ENCODE results near the gene HERC4. TPM values are rescaled to one million over a fixed set of nuclear protein-coding genes. Genes with fewer than 3 reads are reported as not detected.
"Not testable (repeated sequence)": the region's sequence is repeated elsewhere in the genome, so short reads cannot be mapped to it uniquely, and the experiment has no call there.

Gene HERC4
- total and polyA plus RNA-seq, 2 donors (not counting 3 experiments of a cell fraction or from before 2014, with no cell fraction given): 10.6 to 73.7 TPM

- H3K27ac ChIP-seq (ENCODE audit: insufficient read depth, low read depth, low read length): no peak overlapping the region
- H3K9ac ChIP-seq (replicated peaks; ENCODE audit: extremely low read depth, insufficient read depth, low read length): no peak overlapping the region
- no peak overlapping the region for H3K4me2 ChIP-seq (ENCODE audit: insufficient read depth, low read length)
- no peaks in the 10 kb centered on the region for H3K9me3 ChIP-seq (replicated peaks; ENCODE audit: control insufficient read depth, insufficient read depth, low read length)
- H3K36me3 ChIP-seq (ENCODE audit: control insufficient read depth in 2 of 2, extremely low read depth in 1 of 2, insufficient read depth in 2 of 2, low read length in 2 of 2): no peaks in the 10 kb centered on the region
- POLR2A ChIA-PET: no interaction called here
- H3K4me1 ChIP-seq (ENCODE audit: control insufficient read depth, extremely low read depth, insufficient read depth, low read length): no peaks in the 10 kb centered on the region
- no peak overlapping the region for H3K4me3 ChIP-seq (replicated peaks in 1 of 3; ENCODE audit: insufficient read depth in 1 of 3, low read depth in 1 of 3, low read length in 3 of 3)
- no peaks in the 10 kb centered on the region for H3K79me2 ChIP-seq (ENCODE audit: control insufficient read depth, insufficient read depth, low read length)
- peak; percentile 21 for FAIRE-seq
- BruUV-seq (replicated peaks): no TSS peak
- dilution Hi-C loops (cut with MboI; ENCODE audit: extremely low pct_ligation_motif_present, low sequenced_read_pairs): no loop called here
- CTCF ChIA-PET: interaction anchor here (1.0 kb wide), 2 partner anchors 18 to 23 kb away, joined by 3 to 5 read pairs; no protein-coding TSS in a partner anchor
- TF ChIP-seq CTCF (IDR thresholded peaks at IDR 0.05; ENCODE audit: extremely low read depth in 1 of 2, insufficient read depth in 1 of 2, low read depth in 1 of 2, low read length in 2 of 2): no peak
- TF ChIP-seq POLR2AphosphoS5 (IDR thresholded peaks at IDR 0.05; ENCODE audit: insufficient read depth, low read depth, low read length): no peak
- TF ChIP-seq POLR2A (IDR thresholded peaks at IDR 0.05; ENCODE audit: low read depth, low read length): no peak
- no peak for TF ChIP-seq EZH2 (IDR thresholded peaks at IDR 0.05; ENCODE audit: borderline replicate concordance, low read depth, low read length, severe bottlenecking)
- no peak for TF ChIP-seq FOS (IDR thresholded peaks at IDR 0.05; ENCODE audit: borderline replicate concordance, insufficient read depth, low read length)
- TF ChIP-seq GATA2 (IDR thresholded peaks at IDR 0.05; ENCODE audit: insufficient read depth, insufficient read length, low read depth, low read length): no peak
- no peak for TF ChIP-seq JUN (IDR thresholded peaks at IDR 0.05; ENCODE audit: borderline replicate concordance, insufficient read depth, insufficient read length, low read depth)
- no peak for TF ChIP-seq MAX (IDR thresholded peaks at IDR 0.05; ENCODE audit: insufficient read depth, insufficient read length)
- TF ChIP-seq MYC (IDR thresholded peaks at IDR 0.05; ENCODE audit: low read depth, low read length): no peak
- H3K27me3 ChIP-seq (ENCODE audit: control insufficient read depth in 2 of 2, insufficient read depth in 2 of 2, low read length in 2 of 2): peaks cover 0 to 2% of the 10 kb centered on the region in 2 experiments
- intact Hi-C loops (cut with micrococcal nuclease): no loop called here
- H4K20me1 ChIP-seq (replicated peaks; ENCODE audit: control insufficient read depth, extremely low read depth, insufficient read depth, low read length): no peaks in the 10 kb centered on the region
- no peak overlapping the region for H2AFZ ChIP-seq (ENCODE audit: low read depth, low read length)
- no peaks in the 10 kb centered on the region for H3K9me1 ChIP-seq (replicated peaks; ENCODE audit: control insufficient read depth, extremely low read depth, insufficient read depth, low read length)
- no peak for DNase-seq (ENCODE audit: low read depth, low spot score)
Observed at GRCh38 chr10:67878133-67878532, 196.9 kb downstream of the HERC4 start.

GRCh38 chr10:67877421-67877820 is 197.7 kb downstream of the HERC4 start:
- H3K79me2 ChIP-seq (ENCODE audit: control insufficient read depth, insufficient read depth, low read length); BruUV-seq (replicated peaks); dilution Hi-C loops (cut with MboI; ENCODE audit: extremely low pct_ligation_motif_present, low sequenced_read_pairs); H3K27me3 ChIP-seq (ENCODE audit: control insufficient read depth in 2 of 2, insufficient read depth in 2 of 2, low read length in 2 of 2); H3K9me3 ChIP-seq (replicated peaks; ENCODE audit: control insufficient read depth, insufficient read depth, low read length); H3K36me3 ChIP-seq (ENCODE audit: control insufficient read depth in 2 of 2, extremely low read depth in 1 of 2, insufficient read depth in 2 of 2, low read length in 2 of 2); H3K4me1 ChIP-seq (ENCODE audit: control insufficient read depth, extremely low read depth, insufficient read depth, low read length); H3K4me2 ChIP-seq (ENCODE audit: insufficient read depth, low read length); FAIRE-seq; H3K9me1 ChIP-seq (replicated peaks; ENCODE audit: control insufficient read depth, extremely low read depth, insufficient read depth, low read length); DNase-seq (ENCODE audit: low read depth, low spot score); H2AFZ ChIP-seq (ENCODE audit: low read depth, low read length); H3K4me3 ChIP-seq (replicated peaks in 1 of 3; ENCODE audit: insufficient read depth in 1 of 3, low read depth in 1 of 3, low read length in 3 of 3); H3K27ac ChIP-seq (ENCODE audit: insufficient read depth, low read depth, low read length); POLR2A ChIA-PET; H3K9ac ChIP-seq (replicated peaks; ENCODE audit: extremely low read depth, insufficient read depth, low read length); H4K20me1 ChIP-seq (replicated peaks; ENCODE audit: control insufficient read depth, extremely low read depth, insufficient read depth, low read length); intact Hi-C loops (cut with micrococcal nuclease): not testable (repeated sequence)
- CTCF ChIA-PET: interaction anchor here (1.0 kb wide), 2 partner anchors 18 to 22 kb away, joined by 3 to 5 read pairs; no protein-coding TSS in a partner anchor

All from endothelial cell of umbilical vein (primary cell).